Activated CD4-positive, alpha-beta T cell treated with anti-CD3 and anti-CD28 coated beads, Interleukin-2, amount 10 ng/mL, durations not matched to agents 24 days and 14 days (primary cell): ENCODE data around the gene ONECUT1. TPM values are rescaled to one million over a fixed set of nuclear protein-coding genes. Genes with fewer than 3 reads are reported as not detected.
"Not testable (repeated sequence)": the region's sequence is repeated elsewhere in the genome, so short reads cannot be mapped to it uniquely, and the experiment has no call there.

Source experiments
- DNase-seq: peaks from one replicate; pipeline ENCODE4 v3.0.0; 2022
- H3K27ac Mint-ChIP-seq: one replicate; pipeline ENCODE4 v1.8.0; 2022; ENCODE audit warnings: mild to moderate bottlenecking, mixed read lengths
- H3K27me3 Mint-ChIP-seq: one replicate; pipeline ENCODE4 v1.8.0; 2022; ENCODE audit warnings: mixed read lengths
- H3K36me3 Mint-ChIP-seq: one replicate; pipeline ENCODE4 v1.8.0; 2022; ENCODE audit warnings: low read depth, mild to moderate bottlenecking, mixed read lengths
- H3K4me1 Mint-ChIP-seq: one replicate; pipeline ENCODE4 v1.8.0; 2021; ENCODE audit warnings: mixed read lengths
- H3K4me3 Mint-ChIP-seq: one replicate; pipeline ENCODE4 v1.8.0; 2022; ENCODE audit warnings: mild to moderate bottlenecking, moderate library complexity, mixed read lengths
- H3K9me3 Mint-ChIP-seq: one replicate; pipeline ENCODE4 v1.8.0; 2021; ENCODE audit warnings: mixed read lengths
- intact Hi-C: fragments of 100-400 bp; cut with micrococcal nuclease; formaldehyde crosslinking; loops from one replicate; pipeline ENCODE4 v1.15.1; 2023
- total RNA-seq: library from RNA; stranded (reverse); gene quantifications from 2 replicates; pipeline ENCODE4 v1.2.3, GENCODE V29; 2022

Gene ONECUT1
- not detected in 2 replicates for total RNA-seq

DNA sequence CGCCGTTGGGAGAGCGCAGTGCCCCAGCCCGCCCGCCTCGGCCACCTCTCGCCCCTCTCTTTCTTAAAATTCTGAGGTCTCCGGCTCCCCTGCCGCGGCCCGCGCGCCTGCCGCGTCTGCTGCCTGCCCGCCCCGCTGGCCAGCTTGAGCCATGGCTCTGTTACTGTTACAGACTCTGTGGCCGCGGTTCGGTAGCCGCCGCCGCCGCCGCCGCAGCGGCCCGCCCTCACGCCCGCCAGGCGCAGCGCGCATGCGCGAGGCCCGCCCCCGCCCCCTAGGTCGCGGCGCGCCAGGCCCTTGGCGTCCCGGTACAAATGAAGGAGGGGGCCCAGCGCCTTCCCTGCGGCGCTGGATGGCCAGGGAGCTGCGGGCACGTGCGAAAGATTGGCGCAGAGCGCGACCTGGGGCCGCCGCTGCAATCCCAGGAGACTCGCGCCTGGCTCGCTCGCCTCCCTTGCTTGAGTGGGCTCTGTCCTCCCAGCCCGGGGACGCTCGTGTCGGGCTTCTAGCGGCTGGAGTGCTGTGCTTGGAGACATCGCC lies at the start of gene ONECUT1:
ONECUT1 (minus strand) TSS at position 168 of the 540 bp plus-strand sequence. CDS start 452 bp downstream, outside the sequence.
- Mint-ChIP-seq H3K4me3 (peak within 1 kb of the TSS; percentile 72), H3K27ac (peak within 1 kb of the TSS; percentile 45), H3K9me3 (peaks cover 3% of the 10 kb centered on the region), H3K4me1 (peaks cover 7% of the 10 kb centered on the region), H3K36me3 (peaks cover 3% of the 10 kb centered on the region), H3K27me3 (peaks cover 82% of the 10 kb centered on the region)
- intact Hi-C loops = no loop called here
- peak; percentile 85 for DNase-seq

DNA sequence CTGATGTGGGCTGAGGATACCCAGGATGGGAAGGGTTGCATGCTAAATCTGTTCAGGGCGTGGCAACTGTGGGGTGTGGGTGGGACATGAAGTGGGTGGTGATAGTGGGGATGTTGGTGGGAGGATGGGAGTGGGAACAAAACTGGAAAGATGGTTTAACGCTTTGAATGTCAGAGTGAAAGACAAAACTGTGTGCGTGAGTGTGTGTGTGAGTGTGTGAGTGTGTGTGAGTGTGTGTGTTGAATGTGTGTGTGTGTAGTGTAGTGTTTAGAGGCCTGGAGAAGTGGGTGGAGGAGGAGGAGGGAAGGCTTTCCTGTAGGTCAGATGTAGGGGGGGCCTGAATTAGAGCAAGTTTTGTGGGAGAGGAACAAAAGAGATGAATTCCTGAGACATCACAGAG lies 44.2 kb upstream of the ONECUT1 start:
- Mint-ChIP-seq H3K4me1 (no peaks in the 10 kb centered on the region), H3K27ac (no peak overlapping the region), H3K4me3 (no peak overlapping the region), H3K9me3 (no peaks in the 10 kb centered on the region), H3K36me3 (no peaks in the 10 kb centered on the region), H3K27me3 (peaks cover 7% of the 10 kb centered on the region)
- no peak for DNase-seq
- intact Hi-C loops = no loop called here

DNA sequence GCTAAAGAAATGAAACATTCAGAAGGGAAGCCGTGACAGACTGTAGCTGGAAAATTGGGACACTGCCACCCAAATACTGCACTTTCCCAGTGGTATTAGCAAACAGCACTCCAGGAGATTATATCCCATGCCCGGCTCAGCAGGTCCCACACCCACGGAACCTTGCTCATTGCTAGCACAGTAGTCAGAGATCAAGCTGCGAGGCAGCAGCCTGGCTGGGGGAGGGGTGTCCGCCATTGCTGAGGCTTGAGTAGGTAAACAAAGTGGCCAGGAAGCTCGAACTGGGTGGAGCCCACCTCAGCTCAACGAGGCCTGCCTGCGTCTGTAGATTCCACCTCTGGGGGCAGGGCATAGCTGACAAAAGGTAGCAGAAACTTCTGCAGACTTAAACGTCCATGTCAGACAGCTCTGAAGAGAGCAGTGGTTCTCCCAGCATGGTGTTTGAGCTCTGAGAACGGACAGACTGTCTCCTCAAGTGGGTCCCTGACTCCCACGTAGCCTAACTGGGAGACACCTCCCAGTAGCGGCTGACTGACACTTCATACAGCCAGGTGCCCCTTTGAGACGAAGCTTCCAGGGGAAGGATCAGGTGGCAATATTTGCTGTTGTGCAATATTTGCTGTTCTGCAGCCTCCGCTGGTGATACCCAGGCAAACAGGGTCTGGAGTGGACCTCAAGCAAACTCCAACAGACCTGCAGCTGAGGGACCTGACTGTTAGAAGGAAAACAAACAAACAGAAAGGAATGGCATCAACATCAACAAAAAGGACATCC lies 34.2 kb upstream of the ONECUT1 start:
- not testable (repeated sequence) for H3K36me3 Mint-ChIP-seq

DNA sequence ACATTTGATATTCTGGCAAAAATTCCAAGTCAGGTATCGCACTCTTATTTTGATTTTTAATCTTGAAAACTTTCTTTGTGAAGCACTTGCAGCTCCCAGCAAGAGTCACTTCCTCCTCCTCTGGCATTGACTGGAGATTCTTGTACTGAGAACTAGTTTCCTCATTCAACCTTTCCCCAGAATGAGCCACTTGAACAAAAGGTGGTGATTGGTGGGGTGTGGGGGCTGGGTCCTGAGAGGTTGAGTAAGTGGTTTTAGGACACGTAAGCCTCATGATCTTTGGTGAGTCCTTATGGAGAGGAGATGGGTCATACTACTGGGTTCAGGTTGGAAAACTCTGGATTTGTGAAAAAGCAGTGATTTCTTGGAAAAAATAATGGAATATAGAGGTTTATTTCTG lies 32.3 kb upstream of the ONECUT1 start:
- no peak overlapping the region for H3K27ac Mint-ChIP-seq
- intact Hi-C loops = no loop called here
- peaks cover 14% of the 10 kb centered on the region for H3K27me3 Mint-ChIP-seq
- no peaks in the 10 kb centered on the region for H3K36me3 Mint-ChIP-seq
- peaks cover 3% of the 10 kb centered on the region for H3K9me3 Mint-ChIP-seq
- no peaks in the 10 kb centered on the region for H3K4me1 Mint-ChIP-seq
- no peak overlapping the region for H3K4me3 Mint-ChIP-seq
- DNase-seq = no peak

More for the DNA sequence above, 34.2 kb upstream of the ONECUT1 start:
- H3K27ac Mint-ChIP-seq, intact Hi-C loops, H3K9me3 Mint-ChIP-seq, DNase-seq, H3K4me1 Mint-ChIP-seq, H3K4me3 Mint-ChIP-seq: not testable (repeated sequence)
- peaks cover 10% of the 10 kb centered on the region for H3K27me3 Mint-ChIP-seq

DNA sequence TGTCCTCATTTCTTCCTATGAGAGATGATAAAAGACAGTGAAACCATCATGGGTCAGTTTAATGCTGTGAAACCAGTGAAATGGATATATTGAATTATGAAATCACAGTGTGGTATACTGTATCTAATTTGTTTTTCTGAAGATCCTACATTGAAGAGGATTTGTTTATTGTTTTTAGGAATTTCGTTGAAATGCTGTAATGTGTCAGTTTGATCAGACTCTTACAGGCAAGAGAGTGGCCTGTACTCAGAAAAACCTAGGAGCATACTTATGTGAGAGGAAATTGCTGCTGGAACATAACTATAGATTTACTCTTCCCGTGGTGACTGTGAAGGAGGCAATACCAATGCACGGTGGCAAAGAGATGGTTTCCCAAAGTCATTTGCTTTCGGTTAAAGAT lies 29.1 kb upstream of the ONECUT1 start:
- Mint-ChIP-seq H3K9me3 (no peaks in the 10 kb centered on the region), H3K4me1 (no peaks in the 10 kb centered on the region), H3K4me3 (no peak overlapping the region), H3K27me3 (peaks cover 17% of the 10 kb centered on the region), H3K27ac (no peak overlapping the region), H3K36me3 (no peaks in the 10 kb centered on the region)
- DNase-seq = no peak
- intact Hi-C loops = no loop called here

DNA sequence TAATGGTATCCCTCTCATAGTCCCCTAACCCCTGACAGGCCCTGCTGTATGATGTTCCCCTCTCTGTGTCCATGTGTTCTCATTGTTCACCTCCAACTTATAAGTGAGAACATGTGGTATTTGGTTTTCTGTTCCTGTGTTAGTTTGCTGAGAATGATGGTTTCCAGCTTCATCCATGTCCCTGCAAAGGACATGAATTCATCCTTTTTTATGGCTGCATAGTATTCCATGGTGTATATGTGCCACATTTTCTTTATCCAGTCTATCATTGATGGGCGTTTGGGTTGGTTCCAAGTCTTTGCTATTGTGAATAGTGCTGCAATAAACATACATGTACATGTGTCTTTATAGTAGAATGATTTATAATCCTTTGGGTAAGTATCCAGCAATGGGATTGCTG lies 25.8 kb upstream of the ONECUT1 start:
- H3K27ac Mint-ChIP-seq, intact Hi-C loops, DNase-seq, H3K9me3 Mint-ChIP-seq, H3K4me3 Mint-ChIP-seq, H3K36me3 Mint-ChIP-seq, H3K4me1 Mint-ChIP-seq: not testable (repeated sequence)
- peaks cover 20% of the 10 kb centered on the region for H3K27me3 Mint-ChIP-seq

DNA sequence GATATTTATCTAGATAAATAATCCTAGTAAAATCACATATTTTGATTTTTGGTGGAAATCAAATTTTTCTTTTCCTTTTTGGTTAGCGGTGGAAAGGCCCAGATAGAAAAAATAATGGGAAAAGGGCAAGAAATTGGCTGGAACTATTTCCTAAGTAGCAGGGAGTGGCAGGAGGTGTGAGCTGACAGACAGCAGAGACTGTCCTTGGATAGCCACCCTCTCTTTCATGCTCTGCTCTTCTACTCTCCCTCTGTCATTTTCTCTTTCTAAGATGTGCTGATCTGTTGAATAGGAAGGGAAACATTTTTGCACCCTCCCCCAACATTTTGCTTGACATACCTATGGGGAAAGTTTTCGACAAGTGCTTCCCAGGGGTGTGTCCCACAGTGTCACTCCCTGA lies 18.9 kb upstream of the ONECUT1 start:
- intact Hi-C loops = no loop called here

DNA sequence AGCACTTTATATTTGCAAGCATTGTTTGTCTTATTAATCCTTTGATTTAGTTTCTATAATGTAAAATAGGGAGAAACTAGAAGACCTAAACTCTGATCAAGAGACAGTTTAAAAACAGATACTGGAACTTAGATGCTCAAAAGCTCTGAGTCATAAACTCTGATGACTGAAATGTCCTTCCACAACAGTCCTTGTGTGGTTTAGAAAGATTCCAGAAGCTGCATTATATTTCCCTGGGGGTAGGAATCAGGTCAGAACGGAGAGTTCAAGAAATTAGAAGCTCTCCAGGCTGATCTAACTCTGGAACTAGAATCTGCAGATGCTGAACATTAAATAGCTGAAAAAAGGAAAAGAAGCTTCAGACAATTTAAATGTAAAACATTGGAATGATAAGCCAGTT lies 18.3 kb upstream of the ONECUT1 start:
- Mint-ChIP-seq H3K9me3 (no peaks in the 10 kb centered on the region), H3K4me3 (no peak overlapping the region), H3K4me1 (peaks cover 7% of the 10 kb centered on the region), H3K36me3 (no peaks in the 10 kb centered on the region), H3K27ac (no peak overlapping the region), H3K27me3 (peaks cover 56% of the 10 kb centered on the region)
- intact Hi-C loops = no loop called here
- DNase-seq = no peak

More for the DNA sequence above, 18.9 kb upstream of the ONECUT1 start:
- Mint-ChIP-seq H3K27me3 (peaks cover 53% of the 10 kb centered on the region), H3K36me3 (no peaks in the 10 kb centered on the region), H3K4me3 (no peak overlapping the region), H3K27ac (no peak overlapping the region), H3K9me3 (no peaks in the 10 kb centered on the region), H3K4me1 (peaks cover 7% of the 10 kb centered on the region)
- no peak for DNase-seq

DNA sequence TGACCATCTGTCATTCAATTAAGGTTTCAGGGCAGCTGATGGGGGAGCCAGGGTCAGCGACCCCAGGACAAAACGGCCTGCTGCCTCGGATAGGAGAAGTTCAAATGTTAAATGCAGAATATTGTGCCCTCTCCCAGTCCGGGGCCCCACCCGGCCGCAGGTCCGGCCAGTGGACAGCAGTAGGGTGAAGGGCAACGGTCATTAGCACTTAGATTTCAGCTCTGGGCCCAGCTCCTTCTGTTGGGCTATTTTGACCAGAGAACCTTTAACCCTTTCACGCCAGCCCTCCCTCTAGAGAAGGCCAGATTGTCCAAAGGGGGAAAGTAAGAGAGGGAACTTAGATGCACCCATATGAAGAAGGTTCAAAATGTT lies 16.1 kb upstream of the ONECUT1 start:
- Mint-ChIP-seq H3K27ac (no peak overlapping the region), H3K4me1 (peaks cover 11% of the 10 kb centered on the region), H3K27me3 (peaks cover 78% of the 10 kb centered on the region), H3K36me3 (peaks cover 2% of the 10 kb centered on the region), H3K9me3 (no peaks in the 10 kb centered on the region), H3K4me3 (no peak overlapping the region)
- DNase-seq = no peak
- intact Hi-C loops = no loop called here

DNA sequence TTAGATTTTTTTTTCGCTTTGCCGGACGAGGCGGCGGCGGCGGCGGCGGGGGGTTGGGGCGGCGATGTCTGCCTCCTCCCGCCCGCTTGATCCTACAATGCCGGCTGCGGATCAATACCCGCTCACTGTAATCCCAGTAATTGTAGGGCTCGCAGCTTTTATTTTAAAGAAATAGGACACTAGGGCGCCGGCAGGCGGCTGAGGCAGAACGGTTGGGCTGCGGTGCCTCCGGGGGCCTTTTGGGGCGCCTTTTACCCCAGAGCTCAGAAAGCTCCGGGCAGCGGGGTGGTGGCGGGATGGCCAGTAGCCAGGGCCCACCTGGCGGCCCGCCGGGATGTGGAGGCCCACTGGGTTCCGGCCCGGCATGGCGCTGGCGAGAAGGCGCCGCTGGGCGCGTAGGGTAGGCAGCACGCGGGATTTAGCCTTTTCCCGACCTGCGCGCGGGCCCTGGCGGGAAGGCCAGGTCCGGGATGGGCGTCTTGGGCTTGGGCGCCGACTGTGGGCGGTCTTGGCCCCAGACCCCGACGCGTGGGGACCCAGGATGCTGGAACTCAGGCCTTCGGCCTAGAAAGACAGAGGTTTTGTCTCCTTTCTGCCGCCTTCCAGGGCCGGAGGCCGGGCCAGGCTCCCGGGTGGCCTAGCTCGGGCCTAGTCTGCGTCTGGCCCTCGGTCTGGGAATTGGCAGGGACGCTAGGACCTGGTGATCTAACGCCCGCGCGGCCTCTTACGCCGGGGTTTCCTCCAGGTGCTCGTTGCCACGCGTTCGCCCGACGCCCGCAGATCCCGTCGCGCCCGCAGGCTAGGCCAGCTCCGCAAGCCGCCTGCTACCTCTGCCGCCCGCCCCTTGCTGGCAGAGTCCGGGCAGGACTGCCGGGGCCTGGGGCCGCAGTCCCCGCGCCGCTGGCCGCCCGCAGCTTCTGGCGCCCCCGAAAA lies 15.5 kb upstream of the ONECUT1 start:
- Mint-ChIP-seq H3K36me3 (peaks cover 2% of the 10 kb centered on the region), H3K4me1 (peaks cover 14% of the 10 kb centered on the region), H3K27me3 (peaks cover 79% of the 10 kb centered on the region), H3K9me3 (no peaks in the 10 kb centered on the region), H3K27ac (no peak overlapping the region), H3K4me3 (no peak overlapping the region)
- intact Hi-C loops = loop anchor here (2.0 kb wide), 1 partner anchor 17 kb away; no protein-coding TSS in a partner anchor
- DNase-seq = no peak

DNA sequence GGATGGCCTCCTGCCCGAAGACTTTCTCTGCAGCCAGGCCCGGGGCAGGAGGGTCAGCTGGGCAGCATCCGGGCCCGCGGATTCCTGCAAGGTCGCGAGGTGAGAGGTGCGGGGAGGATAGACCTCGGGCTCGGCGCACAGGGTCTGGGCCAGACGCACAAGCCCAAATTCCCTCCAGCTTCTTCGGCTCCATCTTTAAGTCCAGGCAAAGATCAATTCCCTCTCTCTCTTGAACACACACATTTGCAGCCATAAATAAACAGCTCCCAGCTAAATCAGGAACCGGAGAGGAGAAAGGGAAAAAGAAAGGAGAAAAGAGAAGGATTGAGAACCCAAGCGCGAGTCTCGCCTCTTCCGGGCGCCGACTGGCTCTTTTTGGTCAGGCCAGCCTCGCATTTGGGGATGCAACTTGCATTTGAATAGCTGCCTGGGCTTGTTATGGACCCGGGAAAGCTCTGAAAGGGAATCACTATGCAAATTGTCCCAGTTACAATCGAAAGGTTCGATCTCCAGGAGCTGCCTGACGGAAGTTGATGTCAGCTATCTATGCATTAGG lies 14.5 kb upstream of the ONECUT1 start:
- intact Hi-C loops = loop anchor here (2.0 kb wide), 1 partner anchor 16 kb away; no protein-coding TSS in a partner anchor
- H3K27me3 Mint-ChIP-seq = peaks cover 83% of the 10 kb centered on the region
- H3K9me3 Mint-ChIP-seq = no peaks in the 10 kb centered on the region
- DNase-seq = peak; percentile 57
- peak overlapping the region; percentile 38 for H3K4me3 Mint-ChIP-seq
- peaks cover 2% of the 10 kb centered on the region for H3K36me3 Mint-ChIP-seq
- no peak overlapping the region for H3K27ac Mint-ChIP-seq
- peaks cover 14% of the 10 kb centered on the region for H3K4me1 Mint-ChIP-seq

DNA sequence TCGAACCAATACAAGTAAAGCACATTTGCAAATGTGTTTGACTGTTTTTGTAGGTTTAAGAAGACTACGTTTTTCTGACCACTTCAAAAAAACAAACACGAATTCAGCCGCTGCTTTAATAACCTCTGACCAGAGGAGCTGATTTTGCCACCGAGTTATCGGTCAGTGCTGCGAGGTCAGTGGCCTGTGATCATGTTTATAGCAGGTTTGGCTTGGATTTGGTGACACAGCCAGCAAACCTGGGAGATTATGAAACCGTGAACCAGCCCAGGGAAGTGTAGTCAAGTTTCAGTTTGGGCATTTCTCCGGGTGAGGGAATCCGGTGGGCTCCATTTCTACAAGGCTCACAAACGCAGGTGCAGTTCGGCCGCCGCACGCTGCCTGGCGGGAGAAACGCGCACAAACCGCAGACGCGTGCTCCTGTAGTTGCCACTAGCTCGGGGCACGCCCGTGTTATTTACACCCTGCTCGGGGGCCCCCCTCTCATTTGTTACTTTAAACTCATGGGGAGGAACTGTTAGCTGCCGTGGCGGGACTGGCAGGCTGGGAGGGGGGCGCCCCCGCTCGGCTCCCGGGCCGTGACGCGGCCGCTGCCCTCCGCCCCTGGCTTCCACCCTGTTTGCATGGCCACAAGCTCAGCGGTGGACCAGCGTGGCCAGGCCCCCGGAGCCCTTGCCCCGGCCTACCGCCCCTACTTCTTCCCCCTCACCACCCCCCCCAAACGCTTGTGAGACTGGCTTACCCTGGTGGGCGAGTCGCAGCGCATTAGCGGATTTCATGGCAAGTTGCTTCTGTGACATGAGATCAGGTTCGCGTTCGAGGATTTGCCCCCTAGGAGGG lies 13.6 kb upstream of the ONECUT1 start:
- H3K27me3 Mint-ChIP-seq = peaks cover 84% of the 10 kb centered on the region
- intact Hi-C loops = loop anchor here (2.0 kb wide), 1 partner anchor 15 kb away; no protein-coding TSS in a partner anchor
- DNase-seq = no peak
- H3K36me3 Mint-ChIP-seq = peaks cover 5% of the 10 kb centered on the region
- H3K9me3 Mint-ChIP-seq = no peaks in the 10 kb centered on the region
- peak overlapping the region; percentile 38 for H3K4me3 Mint-ChIP-seq
- no peak overlapping the region for H3K27ac Mint-ChIP-seq
- peaks cover 14% of the 10 kb centered on the region for H3K4me1 Mint-ChIP-seq

DNA sequence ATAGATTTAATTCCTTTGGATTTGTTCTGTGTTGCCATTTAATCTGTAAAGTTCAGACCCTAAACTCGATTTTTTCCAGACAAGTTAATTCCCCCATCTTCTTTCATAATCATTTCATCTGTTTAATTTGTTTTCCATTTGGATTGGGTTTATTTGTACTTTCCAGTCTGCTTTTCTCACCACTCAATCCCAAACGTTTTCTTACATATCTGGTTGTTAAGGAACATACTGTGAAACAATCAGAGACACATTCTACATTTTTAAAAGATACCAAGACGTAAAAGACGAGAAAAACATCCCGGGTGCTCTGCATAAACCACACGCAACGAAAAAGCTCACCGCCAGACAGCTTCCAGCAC lies 13.0 kb upstream of the ONECUT1 start:
- Mint-ChIP-seq H3K4me3 (no peak overlapping the region), H3K27me3 (peaks cover 81% of the 10 kb centered on the region), H3K4me1 (peaks cover 14% of the 10 kb centered on the region), H3K36me3 (peaks cover 5% of the 10 kb centered on the region), H3K9me3 (no peaks in the 10 kb centered on the region), H3K27ac (no peak overlapping the region)
- no peak for DNase-seq
- intact Hi-C loops = no loop called here
